ENCODE results near the gene ZNF804B.

Gene ZNF804B

DNA sequence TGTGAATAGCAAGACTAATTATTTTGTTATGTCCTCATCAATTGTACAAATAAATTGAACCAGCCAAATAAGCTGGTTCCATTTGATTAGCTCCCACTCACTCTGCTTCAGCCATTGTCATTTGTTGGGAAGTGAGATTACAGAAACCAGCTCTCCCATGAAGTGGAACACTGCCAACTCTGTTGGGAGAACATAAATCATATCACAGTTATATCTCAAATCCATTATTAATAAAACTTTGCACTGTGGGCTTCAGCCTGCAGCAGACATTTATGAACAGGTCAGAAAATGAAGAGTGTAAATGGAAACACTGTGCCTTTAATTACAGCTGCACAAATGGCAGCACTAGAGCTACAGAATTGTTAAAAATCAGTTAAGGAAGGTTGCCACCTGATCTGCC is 82.7 kb downstream of the ZNF804B start:
- FAIRE-seq, result no peak

DNA sequence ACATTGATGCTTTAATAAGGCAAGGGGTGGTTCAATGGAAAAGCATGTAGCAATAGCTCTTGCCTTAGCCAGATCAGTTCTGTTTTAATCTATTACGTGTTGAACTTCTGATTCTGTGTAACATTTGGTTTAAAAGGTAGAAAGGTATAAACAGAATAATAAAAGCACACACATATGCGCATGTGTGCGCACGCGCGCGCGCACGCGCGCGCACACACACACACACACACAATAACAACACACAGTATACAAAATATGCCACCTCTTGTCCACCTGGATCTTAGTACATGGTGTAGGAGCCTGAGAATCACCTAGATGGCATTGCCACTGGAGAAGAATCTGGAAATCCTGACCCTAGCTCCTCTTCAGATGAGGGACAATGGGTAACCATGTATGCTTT is 85.6 kb downstream of the ZNF804B start:
- FAIRE-seq, result no peak

DNA sequence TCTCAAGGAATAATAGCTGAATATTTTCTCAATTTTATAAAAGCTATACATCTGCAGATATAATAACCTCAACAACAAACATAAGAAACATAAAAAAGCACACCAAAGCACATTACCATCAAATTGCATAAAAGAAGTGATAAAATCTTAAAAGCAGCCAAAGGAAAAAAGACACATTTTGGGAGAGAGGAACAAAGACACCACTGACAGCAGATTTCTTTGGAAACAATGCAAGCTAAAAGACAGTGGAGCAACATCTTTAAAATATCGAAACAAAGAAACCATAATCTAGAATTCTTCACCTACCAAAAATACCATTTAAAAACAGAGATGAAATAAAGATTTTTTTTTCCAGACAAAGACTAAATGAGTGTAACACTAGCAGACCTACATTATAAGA is 91.7 kb downstream of the ZNF804B start:
- FAIRE-seq, result no peak

DNA sequence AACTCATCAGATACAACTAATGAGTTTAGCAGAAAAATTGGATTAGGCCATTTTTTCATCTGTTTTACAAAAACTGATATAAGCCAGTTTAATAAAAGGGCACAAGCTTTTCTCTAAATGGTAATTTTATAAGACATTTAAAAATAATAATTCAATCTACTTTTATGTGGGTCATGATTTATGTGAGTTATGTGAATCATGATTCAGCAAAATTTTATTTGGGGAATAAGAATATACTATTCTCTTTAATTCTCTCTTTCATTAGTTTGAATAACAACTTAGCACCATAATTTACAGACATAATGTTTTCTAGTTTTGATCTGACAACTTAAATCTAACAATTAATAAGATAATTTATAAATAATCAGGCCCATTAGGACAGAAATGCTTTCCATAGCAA is 99.8 kb downstream of the ZNF804B start:
- FAIRE-seq, result no peak

DNA sequence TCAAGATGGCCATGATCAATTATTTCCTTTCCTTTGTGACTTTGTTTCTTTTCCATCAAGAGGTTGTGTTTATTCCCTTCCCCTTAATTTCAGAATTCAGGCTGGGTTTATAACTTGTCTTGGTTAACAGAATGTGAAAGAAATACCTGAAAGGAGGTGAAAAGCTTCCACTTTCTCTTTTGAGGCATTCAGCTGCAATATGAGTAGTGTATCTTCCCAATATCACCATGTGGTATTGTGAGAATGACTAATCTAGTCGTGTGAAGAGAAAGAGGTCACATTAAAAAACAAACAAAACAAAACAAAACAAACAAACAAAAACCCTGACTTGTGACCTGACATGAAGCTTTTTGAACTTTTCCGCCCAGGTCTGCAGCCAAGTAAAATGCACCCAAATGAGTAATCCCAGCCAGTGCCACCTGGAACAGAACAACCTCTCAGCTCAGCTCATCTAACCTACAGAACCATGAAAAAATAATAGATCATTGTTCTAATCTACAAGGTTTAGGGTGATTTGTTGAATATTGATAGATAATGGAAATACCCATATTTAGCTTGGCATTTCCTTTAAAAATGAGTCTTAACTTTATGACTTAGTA is 106.9 kb downstream of the ZNF804B start:
- no peak for FAIRE-seq

DNA sequence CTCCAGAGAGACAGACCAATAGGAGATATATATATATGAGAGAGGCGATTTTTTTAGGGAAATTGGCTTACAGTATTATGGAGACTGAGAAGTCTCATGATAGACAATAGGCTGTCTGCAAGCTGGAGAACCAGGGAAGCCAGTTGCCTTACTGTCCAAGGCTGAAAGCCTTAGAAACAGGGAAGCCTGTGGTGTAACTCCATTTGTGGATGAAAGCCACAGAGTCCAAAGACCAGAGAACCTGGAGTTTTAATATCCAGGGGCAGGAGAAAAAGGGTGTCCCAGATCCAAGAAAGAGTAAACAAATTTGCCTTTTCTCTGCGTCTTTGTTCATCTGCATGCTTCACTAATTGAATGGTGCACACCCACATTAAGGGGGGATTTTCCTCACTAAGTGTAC is 107.7 kb downstream of the ZNF804B start:
- FAIRE-seq, result no peak

DNA sequence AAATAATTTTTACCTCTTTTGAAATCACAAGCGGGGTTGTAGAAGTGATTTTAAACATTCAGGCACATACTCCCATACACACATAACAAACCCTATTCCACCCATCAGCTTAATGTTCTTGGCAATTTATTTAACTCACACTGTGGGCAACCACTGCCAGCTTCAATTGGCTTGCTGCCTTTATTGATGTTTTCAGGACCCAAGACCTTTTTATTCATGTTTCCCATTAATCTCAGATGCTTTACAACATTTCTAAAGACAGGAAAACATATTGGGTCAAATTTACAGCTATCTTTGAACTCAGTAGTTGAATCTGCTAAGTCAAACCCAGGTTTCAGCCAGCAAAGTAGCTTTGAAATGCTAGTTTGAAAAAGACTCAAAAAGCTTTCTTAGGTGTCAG is 109.0 kb downstream of the ZNF804B start:
- FAIRE-seq, result no peak

DNA sequence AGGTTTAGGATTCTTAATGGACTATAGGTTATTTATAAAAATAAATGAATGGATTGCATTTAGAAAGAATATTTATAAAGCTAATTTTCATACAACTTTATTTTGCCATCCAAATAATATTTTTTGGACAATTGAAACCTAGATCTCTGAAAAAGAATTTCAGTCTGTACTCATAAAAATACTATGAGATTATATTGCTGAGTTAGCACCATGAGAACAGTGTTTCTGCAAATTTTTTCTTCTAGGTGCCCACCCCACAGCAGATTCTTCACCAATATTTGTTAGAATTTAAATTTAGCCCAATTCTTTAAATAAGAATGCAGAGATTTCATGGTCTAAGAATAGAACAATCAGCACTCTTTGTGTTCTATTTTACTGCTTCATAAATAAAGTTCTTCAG is 121.6 kb downstream of the ZNF804B start:
- FAIRE-seq, result no peak

DNA sequence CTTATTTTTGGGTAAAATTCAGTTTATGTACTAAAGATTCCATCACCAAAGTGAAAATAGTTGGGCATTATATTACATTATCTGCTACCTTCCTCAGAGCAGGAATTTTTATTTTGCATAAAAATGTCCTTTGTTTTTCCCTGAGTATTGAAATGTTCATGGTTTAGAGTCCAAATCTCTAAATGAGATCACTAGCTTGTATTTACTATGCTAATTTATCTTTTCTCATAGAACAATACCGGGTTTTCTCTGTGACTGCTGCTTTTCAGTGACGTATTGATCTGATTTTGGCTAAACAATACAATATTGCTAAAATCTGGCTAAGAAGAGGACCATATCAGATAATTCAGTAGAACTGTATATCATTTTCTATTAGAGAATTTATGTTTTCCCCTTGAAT is 125.6 kb downstream of the ZNF804B start:
- no peak for FAIRE-seq

DNA sequence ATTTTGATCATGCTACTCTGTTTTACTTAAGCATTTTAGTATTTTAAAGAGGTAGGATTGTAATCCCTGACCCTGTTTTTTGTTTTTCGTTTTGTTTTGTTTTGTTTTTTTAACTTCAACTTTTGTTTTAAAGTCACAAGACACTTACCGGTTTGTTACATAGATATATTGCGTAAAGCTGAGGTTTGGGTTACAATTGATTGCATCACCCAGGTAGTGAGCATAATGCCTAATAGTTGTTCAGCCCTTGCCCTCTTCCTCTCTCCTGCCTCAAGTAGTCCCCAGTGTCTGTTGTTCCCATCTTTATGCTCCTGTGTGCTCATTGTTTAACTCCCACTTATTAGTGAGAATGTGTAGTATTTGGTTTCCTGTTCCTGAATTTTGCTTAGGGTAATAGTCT is 129.2 kb downstream of the ZNF804B start:
- FAIRE-seq, result no peak

DNA sequence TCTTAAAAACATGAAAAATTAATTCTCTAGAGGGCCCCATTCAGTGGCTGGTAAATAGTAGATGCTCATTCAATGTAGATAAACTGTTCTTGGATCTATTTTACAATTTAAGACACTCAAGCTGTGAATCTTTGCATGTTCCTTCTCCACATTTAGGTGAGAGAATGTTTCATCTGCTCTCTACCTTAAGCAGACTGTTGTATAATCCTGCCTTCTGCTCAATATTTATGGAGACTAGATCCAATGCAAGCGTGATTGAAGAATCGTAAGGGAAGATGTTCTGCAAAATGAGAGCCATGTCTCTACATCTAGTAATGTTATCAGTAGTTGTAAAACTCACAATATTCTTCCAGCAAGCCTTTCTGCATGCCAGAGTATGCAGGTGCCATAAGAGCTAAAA is 151.0 kb downstream of the ZNF804B start:
- no peak for FAIRE-seq

DNA sequence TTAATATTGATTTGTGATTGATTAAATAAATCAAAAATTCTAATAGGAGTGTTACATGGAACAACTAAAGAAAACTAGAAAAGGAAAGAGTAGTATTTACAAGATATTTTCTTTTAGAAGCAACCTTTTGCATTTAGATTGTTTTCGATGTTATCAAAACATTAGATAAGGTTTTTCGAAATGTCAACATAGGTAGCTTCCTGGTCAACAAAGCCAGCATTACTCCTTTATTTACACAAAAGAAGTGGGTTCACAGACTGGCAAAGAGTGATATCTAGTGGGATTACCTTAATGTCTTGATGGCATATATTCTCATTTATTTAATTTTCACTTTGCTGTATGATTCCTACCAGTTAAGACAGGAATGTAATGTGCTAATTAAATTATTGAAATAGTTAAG is 153.4 kb downstream of the ZNF804B start:
- no peak for FAIRE-seq

DNA sequence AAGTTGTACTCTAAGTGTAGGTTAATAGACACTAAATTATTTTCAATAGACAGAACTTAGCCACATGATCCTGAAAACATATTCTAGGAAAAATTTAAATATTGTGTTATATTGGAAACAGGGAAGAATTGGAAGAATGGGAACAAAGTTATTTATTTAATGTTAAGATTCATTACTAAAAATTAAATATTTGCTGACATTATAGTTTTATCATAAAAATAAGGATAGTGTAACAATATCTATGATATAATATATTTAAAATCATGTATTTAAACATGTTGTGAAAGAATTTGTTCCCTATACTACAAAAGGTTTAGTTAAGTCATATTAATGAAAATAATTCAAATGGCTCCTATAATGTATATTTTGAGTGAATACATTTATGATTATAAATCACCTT is 156.1 kb downstream of the ZNF804B start:
- peak; percentile 27 for FAIRE-seq

DNA sequence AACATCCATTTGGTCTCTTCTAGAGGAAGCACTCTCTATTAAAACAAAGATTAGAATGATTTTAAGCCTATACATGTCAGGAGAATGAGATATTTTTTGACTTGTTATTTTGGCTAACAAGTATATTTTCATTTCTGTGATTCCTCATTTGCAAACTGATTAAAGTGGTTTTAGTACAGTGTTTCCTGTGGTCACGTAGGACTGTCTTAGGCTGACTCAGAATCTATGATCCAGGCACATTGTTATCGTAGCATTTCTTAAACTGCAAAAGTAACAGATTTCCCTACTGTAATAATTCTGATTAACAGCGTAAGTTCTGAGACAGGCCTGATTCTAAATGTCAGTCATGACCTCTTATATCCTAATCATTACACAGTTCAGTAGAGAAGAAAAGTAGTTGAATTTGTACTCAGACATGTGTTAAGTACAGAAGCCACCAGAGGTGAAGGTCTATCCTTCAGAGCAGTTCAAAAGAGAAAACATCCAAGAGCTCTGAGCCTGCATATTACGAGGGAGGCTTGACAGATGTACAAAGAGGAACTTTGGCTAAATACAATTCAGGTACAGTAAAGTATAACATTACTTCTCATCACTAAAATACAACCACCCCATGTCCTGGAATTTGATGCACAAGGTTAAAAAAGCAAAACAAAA is 160.1 kb downstream of the ZNF804B start:
- FAIRE-seq, result no peak

DNA sequence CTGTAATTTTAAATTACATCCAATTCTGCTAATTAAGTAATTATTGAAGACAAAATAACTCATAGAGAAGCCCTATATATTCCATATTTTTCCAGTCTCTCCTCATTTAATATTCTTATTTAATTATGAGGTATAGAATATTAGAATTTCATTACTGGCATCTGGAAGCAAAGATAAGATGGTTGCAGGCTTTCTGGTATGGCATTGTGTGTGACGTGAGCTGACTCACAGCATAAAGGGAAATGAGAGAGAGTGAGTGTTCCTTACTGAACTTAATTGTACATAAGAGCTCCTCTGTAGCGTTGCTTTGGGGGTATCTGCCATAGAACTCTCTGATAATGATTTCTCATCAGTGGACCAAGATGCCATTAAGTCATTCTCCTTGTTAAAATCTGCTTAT is 163.4 kb downstream of the ZNF804B start:
- no peak for FAIRE-seq

DNA sequence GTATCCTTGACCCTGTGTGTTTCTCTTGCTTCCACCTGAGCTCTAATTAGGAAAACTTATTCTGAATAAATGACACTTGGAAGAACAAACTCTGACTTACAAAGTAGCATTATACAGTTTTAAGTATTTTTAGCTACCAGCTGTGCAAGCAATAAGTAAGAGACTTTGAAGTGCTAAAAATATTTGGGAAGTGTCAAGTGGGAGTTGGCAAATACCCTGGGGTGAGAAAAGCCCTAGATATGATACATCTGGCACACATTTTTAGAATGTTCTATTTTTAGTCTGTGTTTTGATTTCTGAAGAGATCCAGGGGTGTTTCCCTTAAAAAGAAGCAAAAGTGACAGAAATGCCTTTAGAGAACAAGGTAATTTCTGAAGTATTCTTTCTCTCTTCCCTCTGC is 168.8 kb downstream of the ZNF804B start:
- FAIRE-seq, result no peak

DNA sequence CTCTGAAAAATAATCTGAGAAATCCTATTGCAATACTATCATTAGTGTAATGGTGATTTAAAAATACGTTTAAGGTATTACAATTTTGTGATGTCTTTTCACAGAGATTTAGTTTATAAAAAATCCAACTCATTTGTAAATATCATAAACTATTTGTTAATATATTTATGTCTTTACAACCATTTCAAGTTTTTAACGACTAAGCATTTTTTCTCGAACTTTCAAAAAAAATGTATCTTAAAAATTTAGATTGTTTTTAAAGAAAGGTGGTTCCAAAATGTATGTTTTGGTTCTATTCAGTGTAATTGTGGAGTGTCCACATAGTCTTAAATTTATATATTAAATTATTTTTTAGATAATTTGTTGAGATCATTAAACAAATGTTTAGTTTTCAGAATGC is 170.2 kb downstream of the ZNF804B start:
- FAIRE-seq, result no peak

DNA sequence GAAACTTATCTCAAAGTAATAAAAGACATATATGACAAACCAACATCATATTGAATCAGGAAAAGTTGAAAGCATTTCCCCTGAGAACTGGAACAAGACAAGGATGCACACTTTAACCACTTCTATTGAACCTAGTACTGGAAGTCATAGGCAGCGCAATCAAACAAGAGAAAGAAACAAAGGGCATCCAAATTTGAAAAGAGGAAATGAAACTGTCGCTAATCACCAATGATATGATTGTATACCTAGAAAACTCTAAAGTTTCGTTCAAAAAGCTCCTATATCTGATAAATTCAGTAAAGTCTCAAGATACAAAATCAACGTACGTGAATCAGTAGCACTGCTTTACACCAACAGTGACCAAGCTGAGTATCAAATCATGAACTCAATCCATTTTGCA is 173.8 kb downstream of the ZNF804B start:
- FAIRE-seq, result no peak

DNA sequence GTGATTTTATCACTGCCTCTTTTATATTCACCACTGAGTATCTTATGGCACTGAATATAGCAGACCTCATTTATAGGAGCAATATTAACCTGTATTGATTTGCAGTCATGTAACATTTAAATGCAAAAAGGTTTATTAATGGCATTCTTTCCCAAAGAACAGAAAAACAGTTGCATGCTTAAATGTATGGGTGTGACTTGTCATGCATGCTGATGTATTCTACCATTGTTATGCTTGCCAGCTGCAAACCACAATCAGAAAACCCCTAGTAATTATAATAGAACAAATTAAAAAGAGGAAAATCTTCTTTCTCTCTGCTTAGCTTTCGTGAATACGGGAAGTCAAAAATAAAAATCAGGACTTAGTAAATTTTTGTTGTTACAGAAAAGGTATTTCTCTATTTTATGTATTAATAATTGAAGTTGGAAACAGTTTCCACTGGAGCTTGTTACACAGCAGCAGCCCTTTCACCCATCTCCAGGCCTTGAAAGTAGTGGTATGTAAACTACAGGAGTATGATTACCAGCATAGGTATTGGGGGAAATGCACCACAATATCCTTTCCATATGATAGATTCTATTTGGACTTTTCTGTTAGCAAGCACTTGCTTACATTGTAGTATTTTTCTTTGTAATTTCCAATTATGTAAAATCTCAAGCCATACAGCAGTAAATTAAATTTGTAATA is 183.5 kb downstream of the ZNF804B start:
- FAIRE-seq, result no peak

DNA sequence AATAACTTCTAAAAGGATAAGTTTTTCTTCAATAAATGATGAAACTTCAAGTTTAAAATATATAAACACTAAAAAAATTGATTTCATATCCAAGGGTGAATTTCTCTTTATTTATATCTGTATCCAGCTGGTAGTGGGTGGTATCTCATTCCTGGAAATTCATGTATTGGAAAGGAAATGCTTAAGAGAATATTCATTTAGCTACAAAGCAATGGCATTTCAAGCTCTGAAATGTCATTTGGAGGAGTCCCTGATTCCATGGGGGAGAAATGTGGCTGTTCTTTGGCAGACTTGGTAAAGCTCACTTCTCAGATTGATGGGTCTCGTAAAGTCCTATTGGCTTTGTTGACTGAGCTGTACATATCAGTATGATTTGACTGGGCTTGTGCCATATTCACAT is 192.3 kb downstream of the ZNF804B start:
- no peak for FAIRE-seq

DNA sequence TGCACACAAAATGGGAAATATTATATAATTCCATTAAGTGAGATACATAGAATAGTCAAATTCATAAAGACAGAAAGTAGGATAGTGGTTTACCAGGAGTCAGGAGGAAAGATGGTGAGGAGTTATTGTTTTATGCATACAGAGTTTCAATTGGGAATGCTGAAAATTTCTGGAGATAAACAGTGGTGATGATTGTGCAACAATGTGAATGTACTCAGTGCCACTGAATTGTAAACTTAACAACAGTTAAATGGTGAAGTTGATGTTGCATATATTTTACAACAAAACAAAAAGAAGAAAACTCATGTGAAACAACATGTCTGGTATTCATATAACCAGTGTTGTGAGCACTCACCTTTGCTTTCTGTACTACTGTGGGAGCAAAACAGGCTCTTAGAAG is 204.9 kb downstream of the ZNF804B start:
- FAIRE-seq, result no peak

DNA sequence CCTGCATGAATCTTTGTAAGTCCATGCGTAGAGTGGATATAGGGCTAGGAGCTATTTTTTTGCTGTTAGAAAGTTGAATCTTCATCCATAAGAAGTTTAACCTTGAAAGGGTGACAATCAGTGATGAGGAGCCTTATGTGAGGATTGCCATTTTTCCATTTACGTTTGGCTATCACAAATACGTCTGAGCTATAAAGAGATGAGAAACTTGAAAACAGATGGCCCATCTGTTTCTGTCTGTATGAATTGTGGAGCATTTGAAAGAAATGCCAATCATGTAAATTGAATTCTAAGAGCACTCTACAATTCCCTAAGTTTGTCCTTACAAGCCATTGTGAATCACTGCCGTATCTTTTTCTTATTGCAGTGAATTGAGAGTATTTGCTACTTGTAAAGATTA is 205.9 kb downstream of the ZNF804B start:
- FAIRE-seq, result no peak

DNA sequence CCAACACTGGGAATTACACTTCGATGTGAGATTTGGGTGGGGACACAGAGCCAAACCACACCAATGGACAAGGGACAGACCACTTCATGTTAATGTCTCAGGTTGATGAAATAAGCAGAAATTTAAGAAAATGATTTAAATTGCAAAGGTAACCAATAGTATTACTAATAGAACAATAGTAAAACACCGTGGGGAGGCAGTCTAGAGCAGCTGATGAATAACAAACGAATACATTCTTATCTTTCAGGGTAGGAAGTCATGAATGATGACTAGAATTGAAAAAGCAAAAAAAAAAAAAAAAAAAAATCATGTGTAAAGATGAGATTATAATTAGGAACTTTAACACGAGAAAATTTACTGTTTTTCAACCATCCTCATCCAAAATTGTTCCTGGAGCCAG is 207.9 kb downstream of the ZNF804B start:
- no peak for FAIRE-seq

DNA sequence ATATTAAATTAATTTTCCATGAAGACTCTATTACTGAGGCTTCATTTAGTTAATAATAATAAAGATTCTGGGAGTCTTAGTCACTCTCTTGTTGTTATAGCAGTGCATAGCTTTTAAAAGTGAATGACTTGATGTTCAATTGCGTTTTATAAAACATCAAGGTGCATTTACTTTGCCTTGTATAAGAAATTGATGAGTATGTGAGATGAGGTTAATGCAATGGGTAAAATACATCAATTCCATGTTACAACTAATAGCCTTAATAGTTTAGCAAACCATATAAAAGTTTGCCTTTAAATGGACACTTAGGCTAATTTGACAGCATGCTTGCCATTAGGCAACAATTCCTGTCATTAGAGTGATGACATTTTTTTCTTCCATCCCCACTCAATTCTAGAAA is 209.7 kb downstream of the ZNF804B start:
- no peak for FAIRE-seq

DNA sequence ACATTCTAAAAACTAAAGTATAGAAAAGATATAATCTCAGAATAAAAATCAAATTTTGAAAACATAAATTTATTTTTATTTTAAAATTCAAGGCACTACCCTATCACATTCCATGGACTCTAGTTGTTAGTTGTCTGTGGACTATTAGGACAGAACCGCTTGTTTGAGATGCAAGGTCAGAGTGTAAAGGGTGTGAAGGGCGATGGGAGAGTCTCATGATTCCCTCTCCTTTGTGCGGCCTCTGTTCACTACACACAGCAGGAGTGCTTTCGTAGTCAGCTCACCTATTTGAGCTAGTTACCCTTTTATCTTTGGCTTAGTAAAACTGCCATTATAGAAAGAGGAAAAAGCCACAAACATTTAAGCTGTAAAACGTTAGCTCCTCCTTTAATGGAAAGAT is 225.8 kb downstream of the ZNF804B start:
- FAIRE-seq, result no peak

Measured in G401.6 (cell line).